H1 (cell line): ENCODE results near the gene CDK4. TPM values are rescaled to one million over a fixed set of nuclear protein-coding genes. Genes with fewer than 3 reads are reported as not detected.

ENCODE experiments used
- BRCA1 ChIP-seq: IDR thresholded peaks from 2 replicates; pipeline ENCODE4 v1.6.1; 2012; ENCODE audit warnings: low read depth, low read length, improper control_type of control experiment
- CHD7 ChIP-seq: fragments of 300-600 bp; sonication (generic); IDR thresholded peaks from 2 replicates; pipeline ENCODE4 v1.7.1; 2012; ENCODE audit warnings: low read length, moderate library complexity, mild to moderate bottlenecking, inconsistent platforms; ENCODE audit not compliant: insufficient replicate concordance
- CREB1 ChIP-seq: IDR thresholded peaks from 2 replicates; pipeline ENCODE4 v1.6.1; 2012; ENCODE audit warnings: inconsistent platforms
- FOSL1 ChIP-seq: IDR thresholded peaks from 2 replicates; pipeline ENCODE4 v1.6.1; 2011; ENCODE audit warnings: mild to moderate bottlenecking, low read depth, low read length, moderate library complexity; ENCODE audit not compliant: insufficient read depth
- JUN ChIP-seq: IDR thresholded peaks from 2 replicates; pipeline ENCODE4 v1.6.1; 2011; ENCODE audit warnings: low read depth, mild to moderate bottlenecking, improper control_type of control experiment, low read length
- PHF8 ChIP-seq: fragments of 200-600 bp; sonication (generic); conservative IDR thresholded peaks from 2 replicates; pipeline ENCODE4 v1.7.1; 2012; ENCODE audit warnings: low read depth, mild to moderate bottlenecking, inconsistent platforms, low read length, moderate library complexity
- POU5F1 ChIP-seq: IDR thresholded peaks from 2 replicates; pipeline ENCODE4 v1.6.1; 2011; ENCODE audit warnings: low read depth, mild to moderate bottlenecking, low read length, moderate library complexity
- RXRA ChIP-seq: IDR thresholded peaks from 2 replicates; pipeline ENCODE4 v1.6.1; 2011; ENCODE audit warnings: low read depth, mild to moderate bottlenecking, low read length, moderate library complexity; ENCODE audit not compliant: insufficient read depth
- SRF ChIP-seq: IDR thresholded peaks from 2 replicates; pipeline ENCODE4 v1.6.1; 2011; ENCODE audit warnings: mild to moderate bottlenecking, low read depth, low read length, moderate library complexity
- TEAD4 ChIP-seq: IDR thresholded peaks from 2 replicates; pipeline ENCODE4 v1.6.1; 2012; ENCODE audit warnings: low read depth, low read length, inconsistent platforms, mixed read lengths
- USF2 ChIP-seq: IDR thresholded peaks from 2 replicates; pipeline ENCODE4 v1.6.1; 2011; ENCODE audit warnings: low read length, improper control_type of control experiment
- polyA plus RNA-seq, 7 experiments: library from polyadenylated mRNA; depleted of rRNA in 3 of 7; stranded (reverse) in 5 of 7; unstranded in 2 of 7; fragments of >200 nt in 5 of 7; fragments of 200-250 nt in 2 of 7; gene quantifications; 1 replicate in 5 of 7; 2 replicates in 1 of 7; 4 replicates in 1 of 7; pipeline versions ENCODE4 v1.2.1 to v1.2.3, GENCODE V29; 2011 to 2013; ENCODE audit warnings: missing spikeins in 2 of 7, mixed read lengths in 2 of 7
- total RNA-seq: library from RNA; stranded (reverse); fragmentation: NEBNext Ultra II Directional; extraction: Animal tissue kit (Norgen Biotek cat#: 25700); gene quantifications from 2 replicates; pipeline ENCODE4 v1.2.1, GENCODE V29; 2021
- TF ChIP-seq, protein P1 (sequence below): IDR thresholded peaks from 2 replicates; pipeline ENCODE4 v1.6.1; 2012; ENCODE audit warnings: inconsistent platforms

CDK4 gene
- total and polyA plus RNA-seq, 2 of the 8 experiments (the other 6 are each of a cell fraction or from before 2014, with no cell fraction given): 174 to 368 TPM

DNA sequence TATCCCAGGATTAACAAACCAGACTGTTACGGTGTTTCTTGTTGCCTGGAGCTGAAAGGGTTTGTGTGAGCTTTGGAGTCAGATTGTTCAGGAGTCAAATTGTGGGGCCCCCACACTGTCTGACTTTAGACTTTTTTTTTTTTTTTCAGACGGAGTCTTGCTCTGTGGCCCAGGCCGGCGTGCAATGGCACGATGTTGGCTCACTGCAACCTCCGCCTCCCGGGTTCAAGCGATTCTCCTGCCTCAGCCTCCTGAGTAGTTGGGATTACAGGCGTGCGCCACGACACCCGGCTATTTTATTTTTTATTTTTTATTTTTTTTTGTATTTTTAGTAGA lies 31.3 kb upstream of the CDK4 start (continued):
- TF ChIP-seq CHD7 (no peak), PHF8 (no peak), SRF (no peak), BRCA1 (no peak), CREB1 (no peak), JUN (no peak), RXRA (no peak), FOSL1 (no peak), USF2 (no peak), POU5F1 (no peak), TEAD4 (no peak)
- TF ChIP-seq, protein P1, sequence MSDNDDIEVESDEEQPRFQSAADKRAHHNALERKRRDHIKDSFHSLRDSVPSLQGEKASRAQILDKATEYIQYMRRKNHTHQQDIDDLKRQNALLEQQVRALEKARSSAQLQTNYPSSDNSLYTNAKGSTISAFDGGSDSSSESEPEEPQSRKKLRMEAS: no peak
